ENCODE measurements around the gene C14orf119.

DNA sequence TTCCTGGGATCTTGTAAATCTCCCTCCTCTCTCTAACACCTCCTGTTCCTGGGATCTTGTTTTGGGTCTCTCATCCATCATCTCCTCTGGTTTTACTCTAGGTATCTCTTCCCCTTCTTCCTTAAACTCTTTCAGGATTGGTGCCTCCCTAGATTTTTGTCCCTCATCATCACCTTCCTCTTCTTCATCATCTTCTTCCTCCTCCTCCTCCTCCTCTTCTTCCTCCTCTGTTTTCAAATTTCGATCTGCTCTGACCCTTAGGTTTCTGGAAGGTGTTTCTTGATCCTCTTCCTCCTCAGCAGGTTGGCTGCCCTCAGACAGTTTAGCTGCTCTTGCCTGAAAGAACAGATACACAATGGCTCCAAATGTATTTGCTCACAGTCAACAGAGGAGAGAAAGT, 14.8 kb upstream of the C14orf119 start:
- TF ChIP-seq, protein P1, sequence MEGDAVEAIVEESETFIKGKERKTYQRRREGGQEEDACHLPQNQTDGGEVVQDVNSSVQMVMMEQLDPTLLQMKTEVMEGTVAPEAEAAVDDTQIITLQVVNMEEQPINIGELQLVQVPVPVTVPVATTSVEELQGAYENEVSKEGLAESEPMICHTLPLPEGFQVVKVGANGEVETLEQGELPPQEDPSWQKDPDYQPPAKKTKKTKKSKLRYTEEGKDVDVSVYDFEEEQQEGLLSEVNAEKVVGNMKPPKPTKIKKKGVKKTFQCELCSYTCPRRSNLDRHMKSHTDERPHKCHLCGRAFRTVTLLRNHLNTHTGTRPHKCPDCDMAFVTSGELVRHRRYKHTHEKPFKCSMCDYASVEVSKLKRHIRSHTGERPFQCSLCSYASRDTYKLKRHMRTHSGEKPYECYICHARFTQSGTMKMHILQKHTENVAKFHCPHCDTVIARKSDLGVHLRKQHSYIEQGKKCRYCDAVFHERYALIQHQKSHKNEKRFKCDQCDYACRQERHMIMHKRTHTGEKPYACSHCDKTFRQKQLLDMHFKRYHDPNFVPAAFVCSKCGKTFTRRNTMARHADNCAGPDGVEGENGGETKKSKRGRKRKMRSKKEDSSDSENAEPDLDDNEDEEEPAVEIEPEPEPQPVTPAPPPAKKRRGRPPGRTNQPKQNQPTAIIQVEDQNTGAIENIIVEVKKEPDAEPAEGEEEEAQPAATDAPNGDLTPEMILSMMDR (IDR thresholded peaks at IDR 0.05; ENCODE audit: insufficient read depth, low read length, poor library complexity, severe bottlenecking): no peak
- TF ChIP-seq EZH2phosphoT487 (conservative IDR thresholded peaks at IDR 0.05; ENCODE audit: low read length): no peak

All from SU-DHL-6 (cell line).